ENCODE data around the gene FYB2. TPM values are rescaled to one million over a fixed set of nuclear protein-coding genes. Genes with fewer than 3 reads are reported as not detected.

The FYB2 gene
- total RNA-seq, 1 experiment from 2014 or later, result 0.48 TPM

DNA sequence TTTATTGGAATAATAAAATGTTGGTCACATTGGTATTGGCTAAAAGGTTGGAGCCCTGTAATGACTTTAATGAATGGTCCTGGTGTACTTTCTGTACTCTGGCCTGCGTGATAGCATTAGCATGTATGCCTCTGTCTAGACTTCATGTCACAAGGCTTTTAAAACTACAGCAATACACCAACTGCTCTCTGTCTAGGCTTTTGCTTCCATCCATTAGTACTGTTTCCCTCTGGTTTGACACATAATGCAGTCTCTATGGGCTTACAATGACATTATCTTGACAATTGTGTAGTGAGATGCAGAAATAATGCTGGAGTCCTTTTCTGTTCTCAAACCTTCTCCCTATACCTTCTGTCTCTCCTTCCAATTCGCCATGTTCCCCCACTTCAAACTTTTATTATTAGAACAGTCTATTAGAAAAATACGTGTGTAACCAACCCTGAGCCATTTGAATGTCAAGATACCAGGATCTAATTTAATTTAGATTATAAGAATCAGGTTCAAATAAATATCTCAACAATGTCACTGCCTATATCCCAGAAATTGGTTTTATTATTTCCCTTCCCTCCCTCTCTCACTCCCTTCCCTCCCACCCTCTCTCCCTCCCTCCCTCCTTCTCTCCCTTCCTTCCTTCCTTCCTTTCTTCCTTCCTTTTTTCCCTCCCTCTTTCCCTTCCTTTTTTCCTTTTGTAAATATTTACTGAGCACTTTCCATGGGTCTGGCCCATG lies 44.2 kb upstream of the FYB2 start:
- no peak for DNase-seq
- Histone ChIP-seq H3K79me2 (ENCODE audit: insufficient read depth, low read length) (no peaks in the 10 kb centered on the region), H4K8ac (replicated peaks; ENCODE audit: insufficient read length, low read depth, low read length) (no peak overlapping the region), H3K27me3 (ENCODE audit: insufficient read depth, low read length) (no peaks in the 10 kb centered on the region), H3K27ac (ENCODE audit: insufficient read length, low read depth, low read length) (no peak overlapping the region), H2BK20ac (ENCODE audit: low read depth, low read length, poor library complexity, severe bottlenecking) (no peak overlapping the region), H4K91ac (ENCODE audit: insufficient read length, low read depth, low read length) (no peak overlapping the region), H3K4me1 (ENCODE audit: insufficient read depth, low read length) (no peaks in the 10 kb centered on the region), H3K4me2 (ENCODE audit: insufficient read depth, insufficient read length, low read length) (no peak overlapping the region), H2AFZ (ENCODE audit: low read length) (no peak overlapping the region), H4K20me1 (ENCODE audit: control insufficient read depth, insufficient read depth, insufficient read length) (no peaks in the 10 kb centered on the region), H2BK120ac (ENCODE audit: low read depth, low read length, poor library complexity, severe bottlenecking) (no peak overlapping the region), H3K9ac (ENCODE audit: extremely low read depth, insufficient read length, low read length) (no peak overlapping the region), H3K14ac (ENCODE audit: insufficient read depth, low read length) (no peak overlapping the region), H2BK5ac (ENCODE audit: insufficient read length, low read length) (no peak overlapping the region), H3K9me3 (ENCODE audit: control insufficient read depth, low read depth, low read length) (no peaks in the 10 kb centered on the region), H3K18ac (ENCODE audit: insufficient read length, low read depth, low read length) (no peak overlapping the region), H3K4ac (ENCODE audit: low read depth, low read length) (no peak overlapping the region), H2BK12ac (ENCODE audit: insufficient read length, low read depth, low read length) (no peak overlapping the region), H2AK5ac (ENCODE audit: insufficient read length, low read length) (no peak overlapping the region), H3K79me1 (ENCODE audit: insufficient read depth, low read depth, low read length, poor library complexity, severe bottlenecking) (no peaks in the 10 kb centered on the region), H4K5ac (ENCODE audit: insufficient read length, low read depth, low read length) (no peak overlapping the region), H3T11ph (ENCODE audit: low read length) (no peak overlapping the region), H3K23ac (ENCODE audit: insufficient read length, low read depth, low read length) (no peak overlapping the region), H3K56ac (ENCODE audit: insufficient read length, low read depth, low read length) (no peak overlapping the region), H2BK15ac (ENCODE audit: low read depth, low read length) (no peak overlapping the region), H3K23me2 (ENCODE audit: insufficient read length, low read depth, low read length, poor library complexity, severe bottlenecking) (no peaks in the 10 kb centered on the region)
- no peaks in the 10 kb centered on the region for H3K4me1 Mint-ChIP-seq
- H3K36me3 Mint-ChIP-seq (ENCODE audit: insufficient read depth in 1 of 3, low read depth in 3 of 3), result no peaks in the 10 kb centered on the region
- WGBS (ENCODE audit: extremely low coverage, insufficient read length, low lambda C conversion rate), result no CpG with 5 or more reads among the region's 3 CpGs
- no peaks in the 10 kb centered on the region; the same call in 1 of the 2 replicates for H3K27me3 Mint-ChIP-seq (ENCODE audit: low read depth)
- TF ChIP-seq, protein P1, sequence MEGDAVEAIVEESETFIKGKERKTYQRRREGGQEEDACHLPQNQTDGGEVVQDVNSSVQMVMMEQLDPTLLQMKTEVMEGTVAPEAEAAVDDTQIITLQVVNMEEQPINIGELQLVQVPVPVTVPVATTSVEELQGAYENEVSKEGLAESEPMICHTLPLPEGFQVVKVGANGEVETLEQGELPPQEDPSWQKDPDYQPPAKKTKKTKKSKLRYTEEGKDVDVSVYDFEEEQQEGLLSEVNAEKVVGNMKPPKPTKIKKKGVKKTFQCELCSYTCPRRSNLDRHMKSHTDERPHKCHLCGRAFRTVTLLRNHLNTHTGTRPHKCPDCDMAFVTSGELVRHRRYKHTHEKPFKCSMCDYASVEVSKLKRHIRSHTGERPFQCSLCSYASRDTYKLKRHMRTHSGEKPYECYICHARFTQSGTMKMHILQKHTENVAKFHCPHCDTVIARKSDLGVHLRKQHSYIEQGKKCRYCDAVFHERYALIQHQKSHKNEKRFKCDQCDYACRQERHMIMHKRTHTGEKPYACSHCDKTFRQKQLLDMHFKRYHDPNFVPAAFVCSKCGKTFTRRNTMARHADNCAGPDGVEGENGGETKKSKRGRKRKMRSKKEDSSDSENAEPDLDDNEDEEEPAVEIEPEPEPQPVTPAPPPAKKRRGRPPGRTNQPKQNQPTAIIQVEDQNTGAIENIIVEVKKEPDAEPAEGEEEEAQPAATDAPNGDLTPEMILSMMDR (conservative IDR thresholded peaks at IDR 0.05), result no peak
- no peak overlapping the region for H3K4me3 Mint-ChIP-seq
- H3K9me3 Mint-ChIP-seq, result no peaks in the 10 kb centered on the region
- H3K27ac Mint-ChIP-seq, result no peak overlapping the region

Measured in H9 (cell line).